HEK293 (cell line): Measurements from ENCODE around the gene MED10.
A peak's percentile ranks its signal among the peaks of the same experiment; 100 is the strongest.

Experiments
- CTCF ChIA-PET: fragments of 350-600 bp; formaldehyde crosslinking; extraction: SDS; loops from one replicate; lab custom pipeline; 2021; ENCODE audit warnings: antibody characterized with exemption; lab: Yijun Ruan, JAX
- POLR2A ChIA-PET: fragments of 300-600 bp; formaldehyde crosslinking; extraction: SDS; loops from one replicate; lab custom pipeline; 2020; ENCODE audit warnings: antibody characterized with exemption, inconsistent platforms; lab: Yijun Ruan, JAX
- H3K27ac ChIP-seq: fragments of 200-500 bp; sonication (Bioruptor generic); 2 replicates; pipeline ENCODE4 v1.5.1; 2014; ENCODE audit warnings: low read depth, low read length, control low read depth, inconsistent platforms; ENCODE audit errors: extremely low read depth
- H3K36me3 ChIP-seq, 2 experiments: fragments of 200-500 bp in 1 of 2; sonication (Bioruptor generic) in 1 of 2; 1 replicate in 1 of 2; 2 replicates in 1 of 2; pipeline ENCODE4 v1.5.1; 2014 to 2017; ENCODE audit warnings: inconsistent platforms in 2 of 2, low read length in 2 of 2; ENCODE audit not compliant: control insufficient read depth in 2 of 2, insufficient read depth in 1 of 2
- H3K4me1 ChIP-seq: fragments of 200-500 bp; sonication (Bioruptor generic); 2 replicates; pipeline ENCODE4 v1.5.1; 2014; ENCODE audit warnings: mild to moderate bottlenecking, low read length, inconsistent platforms; ENCODE audit not compliant: control insufficient read depth, insufficient read depth
- H3K4me3 ChIP-seq: 2 replicates; pipeline ENCODE4 v1.5.1; 2011; ENCODE audit warnings: low read depth, mild to moderate bottlenecking, control low read depth, low read length, moderate library complexity
- H3K9me3 ChIP-seq: fragments of 200-500 bp; sonication (Bioruptor generic); 2 replicates; pipeline ENCODE4 v1.5.1; 2014; ENCODE audit warnings: low read depth, low read length, inconsistent platforms; ENCODE audit not compliant: control insufficient read depth, insufficient read depth
- BCL11A ChIP-seq: fragments of 450-650 bp; formaldehyde crosslinking; IDR thresholded peaks from 2 replicates; pipeline ENCODE4 v1.5.1; 2016; ENCODE audit warnings: low read depth, missing biosample characterization, missing genetic modification characterization
- GLI4 ChIP-seq: fragments of 450-650 bp; formaldehyde crosslinking; IDR thresholded peaks from 2 replicates; pipeline ENCODE4 v1.5.1; 2016; ENCODE audit warnings: missing biosample characterization, missing genetic modification characterization
- HOXD13 ChIP-seq: sonication (generic); formaldehyde crosslinking; IDR thresholded peaks from 2 replicates; pipeline ENCODE4 v1.8.0; 2022; ENCODE audit warnings: missing genetic modification reagents, borderline replicate concordance
- KLF1 ChIP-seq: fragments of 450-650 bp; formaldehyde crosslinking; IDR thresholded peaks from 2 replicates; pipeline ENCODE4 v1.5.1; 2016; ENCODE audit warnings: missing biosample characterization, missing genetic modification characterization
- SP2 ChIP-seq: fragments of 450-650 bp; formaldehyde crosslinking; IDR thresholded peaks from 2 replicates; pipeline ENCODE4 v1.5.1; 2016; ENCODE audit warnings: missing biosample characterization, missing genetic modification characterization
- ZBTB10 ChIP-seq: fragments of 450-650 bp; formaldehyde crosslinking; IDR thresholded peaks from 2 replicates; pipeline ENCODE4 v1.5.1; 2016; ENCODE audit warnings: missing biosample characterization, missing genetic modification characterization
- ZBTB17 ChIP-seq: fragments of 450-650 bp; formaldehyde crosslinking; IDR thresholded peaks from 2 replicates; pipeline ENCODE4 v1.5.1; 2016; ENCODE audit warnings: missing biosample characterization, missing genetic modification characterization
- ZBTB8A ChIP-seq: fragments of 450-650 bp; formaldehyde crosslinking; IDR thresholded peaks from 2 replicates; pipeline ENCODE4 v1.5.1; 2016; ENCODE audit warnings: missing biosample characterization, missing genetic modification characterization
- ZNF114 ChIP-seq: fragments of 450-650 bp; formaldehyde crosslinking; IDR thresholded peaks from 2 replicates; pipeline ENCODE4 v1.5.0; 2017; ENCODE audit warnings: missing biosample characterization, missing genetic modification characterization
- ZNF175 ChIP-seq: fragments of 450-650 bp; formaldehyde crosslinking; IDR thresholded peaks from 2 replicates; pipeline ENCODE4 v1.5.1; 2016; ENCODE audit warnings: missing biosample characterization, missing genetic modification characterization
- ZNF24 ChIP-seq: fragments of 450-650 bp; formaldehyde crosslinking; IDR thresholded peaks from 2 replicates; pipeline ENCODE4 v1.5.1; 2016; ENCODE audit warnings: missing biosample characterization, missing genetic modification characterization
- ZNF530 ChIP-seq: fragments of 450-650 bp; formaldehyde crosslinking; IDR thresholded peaks from 2 replicates; pipeline ENCODE4 v1.5.1; 2016; ENCODE audit warnings: low read depth, missing biosample characterization, missing genetic modification characterization
- ZNF624 ChIP-seq: fragments of 450-650 bp; formaldehyde crosslinking; IDR thresholded peaks from 2 replicates; pipeline ENCODE4 v1.5.1; 2017; ENCODE audit warnings: missing biosample characterization, missing genetic modification characterization
- ZNF792 ChIP-seq: fragments of 450-650 bp; formaldehyde crosslinking; IDR thresholded peaks from 2 replicates; pipeline ENCODE4 v1.5.1; 2016; ENCODE audit warnings: missing biosample characterization, missing genetic modification characterization
- ZNF830 ChIP-seq: fragments of 450-650 bp; IDR thresholded peaks from 2 replicates; pipeline ENCODE4 v1.5.0; 2018; ENCODE audit warnings: missing biosample characterization, missing genetic modification characterization, low read depth, mild to moderate bottlenecking, moderate library complexity
- TF ChIP-seq, protein P1 (sequence below): fragments of 450-650 bp; formaldehyde crosslinking; IDR thresholded peaks from 2 replicates; pipeline ENCODE4 v1.5.1; 2016; ENCODE audit warnings: missing biosample characterization, missing genetic modification characterization
- TF ChIP-seq, protein P2 (sequence below): fragments of 450-650 bp; formaldehyde crosslinking; IDR thresholded peaks from 2 replicates; pipeline ENCODE4 v1.5.1; 2017; ENCODE audit warnings: missing biosample characterization, missing genetic modification characterization
- TF ChIP-seq, protein P3 (sequence below): fragments of 450-650 bp; formaldehyde crosslinking; IDR thresholded peaks from 2 replicates; pipeline ENCODE4 v1.5.0; 2017; ENCODE audit warnings: missing biosample characterization, missing genetic modification characterization, borderline replicate concordance
- TF ChIP-seq, protein P4 (sequence below): fragments of 450-650 bp; formaldehyde crosslinking; conservative IDR thresholded peaks from 2 replicates; pipeline ENCODE4 v1.5.1; 2016; ENCODE audit warnings: low read depth, missing biosample characterization, missing genetic modification characterization

MED10 gene

GRCh38 chr5:6349387-6349786 lies 29.0 kb downstream of the MED10 start:
- Histone ChIP-seq H3K27ac (no peak overlapping the region), H3K4me3 (no peak overlapping the region), H3K9me3 (no peaks in the 10 kb centered on the region), H3K36me3 (no peaks in the 10 kb centered on the region), H3K4me1 (no peaks in the 10 kb centered on the region)
- TF ChIP-seq KLF1 (tag by site-specific recombination): peak; percentile 57
- TF ChIP-seq, protein P1, sequence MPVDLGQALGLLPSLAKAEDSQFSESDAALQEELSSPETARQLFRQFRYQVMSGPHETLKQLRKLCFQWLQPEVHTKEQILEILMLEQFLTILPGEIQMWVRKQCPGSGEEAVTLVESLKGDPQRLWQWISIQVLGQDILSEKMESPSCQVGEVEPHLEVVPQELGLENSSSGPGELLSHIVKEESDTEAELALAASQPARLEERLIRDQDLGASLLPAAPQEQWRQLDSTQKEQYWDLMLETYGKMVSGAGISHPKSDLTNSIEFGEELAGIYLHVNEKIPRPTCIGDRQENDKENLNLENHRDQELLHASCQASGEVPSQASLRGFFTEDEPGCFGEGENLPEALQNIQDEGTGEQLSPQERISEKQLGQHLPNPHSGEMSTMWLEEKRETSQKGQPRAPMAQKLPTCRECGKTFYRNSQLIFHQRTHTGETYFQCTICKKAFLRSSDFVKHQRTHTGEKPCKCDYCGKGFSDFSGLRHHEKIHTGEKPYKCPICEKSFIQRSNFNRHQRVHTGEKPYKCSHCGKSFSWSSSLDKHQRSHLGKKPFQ (tag by site-specific recombination): no peak
- POLR2A ChIA-PET: no interaction called here
- CTCF ChIA-PET: no interaction called here

- Histone ChIP-seq H3K4me3 (no peak overlapping the region), H3K9me3 (no peaks in the 10 kb centered on the region), H3K4me1 (no peaks in the 10 kb centered on the region), H3K36me3 (no peaks in the 10 kb centered on the region), H3K27ac (no peak overlapping the region)
- ChIA-PET POLR2A (no interaction called here), CTCF (no interaction called here)
- TF ChIP-seq, protein P2, sequence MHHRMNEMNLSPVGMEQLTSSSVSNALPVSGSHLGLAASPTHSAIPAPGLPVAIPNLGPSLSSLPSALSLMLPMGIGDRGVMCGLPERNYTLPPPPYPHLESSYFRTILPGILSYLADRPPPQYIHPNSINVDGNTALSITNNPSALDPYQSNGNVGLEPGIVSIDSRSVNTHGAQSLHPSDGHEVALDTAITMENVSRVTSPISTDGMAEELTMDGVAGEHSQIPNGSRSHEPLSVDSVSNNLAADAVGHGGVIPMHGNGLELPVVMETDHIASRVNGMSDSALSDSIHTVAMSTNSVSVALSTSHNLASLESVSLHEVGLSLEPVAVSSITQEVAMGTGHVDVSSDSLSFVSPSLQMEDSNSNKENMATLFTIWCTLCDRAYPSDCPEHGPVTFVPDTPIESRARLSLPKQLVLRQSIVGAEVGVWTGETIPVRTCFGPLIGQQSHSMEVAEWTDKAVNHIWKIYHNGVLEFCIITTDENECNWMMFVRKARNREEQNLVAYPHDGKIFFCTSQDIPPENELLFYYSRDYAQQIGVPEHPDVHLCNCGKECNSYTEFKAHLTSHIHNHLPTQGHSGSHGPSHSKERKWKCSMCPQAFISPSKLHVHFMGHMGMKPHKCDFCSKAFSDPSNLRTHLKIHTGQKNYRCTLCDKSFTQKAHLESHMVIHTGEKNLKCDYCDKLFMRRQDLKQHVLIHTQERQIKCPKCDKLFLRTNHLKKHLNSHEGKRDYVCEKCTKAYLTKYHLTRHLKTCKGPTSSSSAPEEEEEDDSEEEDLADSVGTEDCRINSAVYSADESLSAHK (tag by site-specific recombination): no peak
- TF ChIP-seq, protein P3, sequence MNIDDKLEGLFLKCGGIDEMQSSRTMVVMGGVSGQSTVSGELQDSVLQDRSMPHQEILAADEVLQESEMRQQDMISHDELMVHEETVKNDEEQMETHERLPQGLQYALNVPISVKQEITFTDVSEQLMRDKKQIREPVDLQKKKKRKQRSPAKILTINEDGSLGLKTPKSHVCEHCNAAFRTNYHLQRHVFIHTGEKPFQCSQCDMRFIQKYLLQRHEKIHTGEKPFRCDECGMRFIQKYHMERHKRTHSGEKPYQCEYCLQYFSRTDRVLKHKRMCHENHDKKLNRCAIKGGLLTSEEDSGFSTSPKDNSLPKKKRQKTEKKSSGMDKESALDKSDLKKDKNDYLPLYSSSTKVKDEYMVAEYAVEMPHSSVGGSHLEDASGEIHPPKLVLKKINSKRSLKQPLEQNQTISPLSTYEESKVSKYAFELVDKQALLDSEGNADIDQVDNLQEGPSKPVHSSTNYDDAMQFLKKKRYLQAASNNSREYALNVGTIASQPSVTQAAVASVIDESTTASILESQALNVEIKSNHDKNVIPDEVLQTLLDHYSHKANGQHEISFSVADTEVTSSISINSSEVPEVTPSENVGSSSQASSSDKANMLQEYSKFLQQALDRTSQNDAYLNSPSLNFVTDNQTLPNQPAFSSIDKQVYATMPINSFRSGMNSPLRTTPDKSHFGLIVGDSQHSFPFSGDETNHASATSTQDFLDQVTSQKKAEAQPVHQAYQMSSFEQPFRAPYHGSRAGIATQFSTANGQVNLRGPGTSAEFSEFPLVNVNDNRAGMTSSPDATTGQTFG (tag by site-specific recombination): no peak
- no peak for TF ChIP-seq ZNF624 (tag by site-specific recombination)
Observed at GRCh38 chr5:6348476-6349000, 29.8 kb downstream of the MED10 start.

GRCh38 chr5:6347673-6348072 lies 30.7 kb downstream of the MED10 start:
- Histone ChIP-seq H3K4me3 (no peak overlapping the region), H3K27ac (no peak overlapping the region), H3K36me3 (no peaks in the 10 kb centered on the region), H3K4me1 (no peaks in the 10 kb centered on the region), H3K9me3 (no peaks in the 10 kb centered on the region)
- ChIA-PET CTCF (no interaction called here), POLR2A (no interaction called here)
- no peak for TF ChIP-seq BCL11A (tag by site-specific recombination)
- no peak for TF ChIP-seq HOXD13 (CRISPR knock-in tag)
- no peak for TF ChIP-seq ZNF175 (tag by site-specific recombination)
- no peak for TF ChIP-seq ZBTB10 (tag by site-specific recombination)
- TF ChIP-seq ZNF24: no peak
- no peak for TF ChIP-seq ZNF114 (tag by site-specific recombination)
- no peak for TF ChIP-seq ZNF530
- TF ChIP-seq ZBTB17 (tag by site-specific recombination): no peak
- no peak for TF ChIP-seq ZBTB8A (tag by site-specific recombination)
- no peak for TF ChIP-seq ZNF792 (tag by site-specific recombination)
- TF ChIP-seq, protein P4, sequence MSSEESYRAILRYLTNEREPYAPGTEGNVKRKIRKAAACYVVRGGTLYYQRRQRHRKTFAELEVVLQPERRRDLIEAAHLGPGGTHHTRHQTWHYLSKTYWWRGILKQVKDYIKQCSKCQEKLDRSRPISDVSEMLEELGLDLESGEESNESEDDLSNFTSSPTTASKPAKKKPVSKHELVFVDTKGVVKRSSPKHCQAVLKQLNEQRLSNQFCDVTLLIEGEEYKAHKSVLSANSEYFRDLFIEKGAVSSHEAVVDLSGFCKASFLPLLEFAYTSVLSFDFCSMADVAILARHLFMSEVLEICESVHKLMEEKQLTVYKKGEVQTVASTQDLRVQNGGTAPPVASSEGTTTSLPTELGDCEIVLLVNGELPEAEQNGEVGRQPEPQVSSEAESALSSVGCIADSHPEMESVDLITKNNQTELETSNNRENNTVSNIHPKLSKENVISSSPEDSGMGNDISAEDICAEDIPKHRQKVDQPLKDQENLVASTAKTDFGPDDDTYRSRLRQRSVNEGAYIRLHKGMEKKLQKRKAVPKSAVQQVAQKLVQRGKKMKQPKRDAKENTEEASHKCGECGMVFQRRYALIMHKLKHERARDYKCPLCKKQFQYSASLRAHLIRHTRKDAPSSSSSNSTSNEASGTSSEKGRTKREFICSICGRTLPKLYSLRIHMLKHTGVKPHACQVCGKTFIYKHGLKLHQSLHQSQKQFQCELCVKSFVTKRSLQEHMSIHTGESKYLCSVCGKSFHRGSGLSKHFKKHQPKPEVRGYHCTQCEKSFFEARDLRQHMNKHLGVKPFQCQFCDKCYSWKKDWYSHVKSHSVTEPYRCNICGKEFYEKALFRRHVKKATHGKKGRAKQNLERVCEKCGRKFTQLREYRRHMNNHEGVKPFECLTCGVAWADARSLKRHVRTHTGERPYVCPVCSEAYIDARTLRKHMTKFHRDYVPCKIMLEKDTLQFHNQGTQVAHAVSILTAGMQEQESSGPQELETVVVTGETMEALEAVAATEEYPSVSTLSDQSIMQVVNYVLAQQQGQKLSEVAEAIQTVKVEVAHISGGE (tag by site-specific recombination): no peak
- no peak for TF ChIP-seq GLI4 (tag by site-specific recombination)
- no peak for TF ChIP-seq SP2
- no peak for TF ChIP-seq ZNF830 (tag by site-specific recombination)
